Measurements from ENCODE around the gene EGLN3.

The EGLN3 gene

DNA sequence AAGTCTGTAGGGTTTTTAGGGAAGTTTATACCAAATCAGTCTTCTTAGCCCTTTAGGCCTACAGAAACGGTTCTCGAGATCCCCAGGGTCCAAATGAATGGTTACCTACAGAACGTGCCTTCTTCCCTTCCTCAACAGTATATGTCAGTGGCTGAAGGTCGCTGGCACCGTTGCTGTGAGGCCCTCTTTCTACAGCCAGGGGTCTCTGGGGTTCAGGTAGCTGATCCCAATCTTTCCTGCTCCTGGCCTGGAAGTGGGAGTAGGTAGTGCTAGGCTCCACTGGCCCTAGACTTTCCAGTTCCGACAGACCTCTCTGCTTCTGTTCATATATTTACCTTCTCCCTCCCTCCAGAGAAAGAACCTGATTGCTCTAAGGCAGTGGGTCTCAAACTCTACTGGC lies 6.4 kb upstream of the EGLN3 start:
- no peaks in the 10 kb centered on the region for H3K9me3 ChIP-seq (ENCODE audit: low read depth, low read length)
- H3K9ac ChIP-seq (ENCODE audit: insufficient read length), result no peak overlapping the region
- no peak for TF ChIP-seq EZH2 (IDR thresholded peaks at IDR 0.05)
- no peak overlapping the region for H3K27ac ChIP-seq
- no peak overlapping the region for H3K4me3 ChIP-seq
- H3K36me3 ChIP-seq (ENCODE audit: insufficient read depth, low read length), result no peaks in the 10 kb centered on the region
- no peak for DNase-seq (ENCODE audit: low read depth, low spot score)

DNA sequence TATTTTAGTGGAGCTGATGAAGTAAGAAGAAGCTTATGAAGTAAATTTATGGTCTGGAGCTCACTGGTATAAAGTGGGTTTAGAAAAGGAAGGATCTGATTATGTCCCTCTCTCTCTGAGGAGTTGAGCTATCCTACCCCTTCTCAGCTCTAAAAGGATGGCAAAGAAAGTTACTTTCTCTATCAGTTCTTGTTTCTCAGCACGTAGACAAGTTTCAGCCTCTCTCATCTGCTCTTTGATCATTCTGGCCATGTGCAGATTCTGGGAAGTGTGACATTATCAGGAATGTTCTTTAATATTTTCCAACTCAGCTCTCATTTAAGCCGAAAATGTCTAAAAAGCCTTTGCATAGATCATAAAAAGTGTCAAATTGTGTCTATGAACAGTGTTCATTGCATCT lies 5.8 kb upstream of the EGLN3 start:
- H3K9me3 ChIP-seq (ENCODE audit: low read depth, low read length), result no peaks in the 10 kb centered on the region
- no peak overlapping the region for H3K9ac ChIP-seq (ENCODE audit: insufficient read length)
- DNase-seq (ENCODE audit: low read depth, low spot score), result no peak
- H3K27ac ChIP-seq, result no peak overlapping the region
- no peaks in the 10 kb centered on the region for H3K36me3 ChIP-seq (ENCODE audit: insufficient read depth, low read length)
- TF ChIP-seq FOXP2 (optimal IDR thresholded peaks at IDR 0.05; ENCODE audit: control extremely low read depth, extremely low read length, insufficient read depth) (no peak), EZH2 (IDR thresholded peaks at IDR 0.05) (no peak), POLR2AphosphoS5 (IDR thresholded peaks at IDR 0.05; ENCODE audit: borderline replicate concordance, low read depth, low read length) (no peak)
- H3K4me3 ChIP-seq, result no peak overlapping the region

DNA sequence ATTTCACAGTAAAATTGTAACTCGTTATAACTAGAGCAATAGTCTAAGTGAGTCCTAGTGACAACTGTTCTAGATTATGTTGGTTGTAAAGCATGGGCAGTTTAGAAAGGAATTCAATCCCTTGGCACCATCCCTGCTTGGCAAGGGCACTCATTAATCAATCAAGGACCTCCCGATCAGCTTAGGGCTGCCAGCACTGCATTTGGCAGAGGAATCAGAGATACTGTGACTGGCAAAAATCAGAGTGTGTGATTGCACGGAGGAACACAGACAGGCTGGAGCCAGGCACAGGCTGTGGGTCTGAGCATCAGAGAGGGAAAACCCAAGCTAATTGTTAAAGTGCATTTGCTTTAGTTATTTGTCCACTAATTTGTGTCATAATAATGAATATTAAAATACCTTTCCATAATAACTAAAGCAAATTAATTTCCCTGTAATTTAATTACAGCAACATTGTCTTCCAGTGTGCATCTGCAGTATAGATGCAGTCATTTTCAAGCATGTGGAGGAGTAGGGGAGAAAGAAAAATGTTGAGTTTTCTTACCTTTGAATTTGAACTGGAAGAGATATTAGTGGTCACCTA lies 3.2 kb upstream of the EGLN3 start:
- Histone ChIP-seq H3K27ac (no peak overlapping the region), H3K9me3 (ENCODE audit: low read depth, low read length) (no peaks in the 10 kb centered on the region), H3K36me3 (ENCODE audit: insufficient read depth, low read length) (no peaks in the 10 kb centered on the region), H3K9ac (ENCODE audit: insufficient read length) (no peak overlapping the region), H3K4me3 (no peak overlapping the region)
- DNase-seq (ENCODE audit: low read depth, low spot score), result no peak
- TF ChIP-seq EZH2 (IDR thresholded peaks at IDR 0.05), result no peak
- no peak for TF ChIP-seq FOXP2 (optimal IDR thresholded peaks at IDR 0.05; ENCODE audit: control extremely low read depth, extremely low read length, insufficient read depth)
- no peak for TF ChIP-seq POLR2AphosphoS5 (IDR thresholded peaks at IDR 0.05; ENCODE audit: borderline replicate concordance, low read depth, low read length)

DNA sequence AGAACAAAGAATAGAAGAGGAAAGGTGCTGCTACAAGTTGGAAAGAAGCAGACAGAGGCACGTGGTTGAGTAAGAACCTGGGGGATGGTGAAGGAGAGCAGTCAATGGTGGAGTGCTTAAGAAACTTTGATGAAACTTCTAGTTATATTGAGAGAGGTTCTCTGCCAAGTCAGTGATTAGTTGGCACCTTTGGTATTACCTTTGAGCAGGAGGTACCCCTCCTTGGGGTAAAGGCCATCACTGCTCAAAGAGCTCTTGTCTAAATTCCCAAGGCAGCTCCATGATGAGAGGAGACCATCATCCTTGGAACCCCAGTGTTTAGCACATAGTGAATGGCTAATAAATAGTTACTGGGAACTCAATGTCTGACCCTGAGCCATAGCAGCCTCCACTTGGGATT lies 1.7 kb upstream of the EGLN3 start:
- Histone ChIP-seq H3K36me3 (ENCODE audit: insufficient read depth, low read length) (no peaks in the 10 kb centered on the region), H3K27ac (no peak overlapping the region), H3K9me3 (ENCODE audit: low read depth, low read length) (no peaks in the 10 kb centered on the region), H3K4me3 (no peak overlapping the region), H3K9ac (ENCODE audit: insufficient read length) (no peak overlapping the region)
- TF ChIP-seq EZH2 (IDR thresholded peaks at IDR 0.05) (no peak), POLR2AphosphoS5 (IDR thresholded peaks at IDR 0.05; ENCODE audit: borderline replicate concordance, low read depth, low read length) (no peak), FOXP2 (optimal IDR thresholded peaks at IDR 0.05; ENCODE audit: control extremely low read depth, extremely low read length, insufficient read depth) (no peak)
- no peak for DNase-seq (ENCODE audit: low read depth, low spot score)

DNA sequence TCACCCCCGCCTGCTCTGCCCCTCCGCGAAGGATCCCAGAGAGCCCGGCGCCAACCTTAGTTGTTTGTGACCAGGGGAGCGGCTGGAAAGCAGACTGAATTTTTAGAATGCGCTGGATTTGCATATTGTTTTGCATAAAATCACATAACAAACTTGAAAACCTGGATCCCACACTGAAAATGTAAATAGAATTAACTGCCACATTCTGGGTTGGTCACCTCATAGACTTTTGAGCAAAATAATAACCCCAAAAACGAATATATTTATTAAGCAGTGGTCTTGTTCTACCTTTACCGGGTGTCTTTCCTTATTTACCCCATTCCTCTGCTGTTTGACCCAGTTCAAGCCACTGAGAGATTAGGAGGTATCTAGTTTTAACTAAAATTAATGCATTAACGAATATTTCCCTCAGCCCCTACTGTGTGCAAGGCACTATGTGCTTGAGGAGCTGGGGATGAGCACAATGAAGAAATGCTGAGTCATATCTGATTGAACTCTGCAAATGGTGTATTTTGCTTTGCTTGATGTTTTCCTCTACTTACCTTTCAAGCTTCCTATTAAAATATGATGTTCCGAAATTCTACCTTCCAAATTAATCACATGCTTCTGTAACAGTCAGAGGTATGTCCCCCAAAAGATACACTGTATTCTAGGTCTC lies 438 bp upstream of the EGLN3 start:
- H3K9ac ChIP-seq (ENCODE audit: insufficient read length), result no peak overlapping the region

DNA sequence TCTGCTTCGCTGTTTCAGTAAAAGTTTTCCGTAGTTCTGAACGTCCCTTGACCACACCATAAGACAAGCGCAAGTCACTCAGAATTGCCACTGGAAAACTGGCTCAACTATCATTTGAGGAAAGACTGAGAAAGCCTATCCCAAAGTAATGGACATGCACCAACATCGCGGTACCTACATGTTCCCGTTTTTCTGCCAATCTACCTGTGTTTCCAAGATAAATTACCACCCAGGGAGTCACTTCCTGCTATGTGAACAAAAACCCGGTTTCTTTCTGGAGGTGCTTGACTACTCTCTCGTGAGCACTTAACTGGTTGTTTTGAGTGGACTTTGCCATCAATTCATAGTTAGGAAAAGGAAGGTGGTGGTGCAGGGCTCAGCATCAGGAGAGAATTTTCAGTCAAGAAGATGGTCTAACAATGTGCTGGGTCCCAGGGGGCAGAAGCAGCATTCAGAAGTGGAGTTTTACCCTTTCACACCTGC lies 1.4 kb downstream of the EGLN3 start:
- no peak overlapping the region for H3K9ac ChIP-seq (ENCODE audit: insufficient read length)
- H3K36me3 ChIP-seq (ENCODE audit: insufficient read depth, low read length), result no peaks in the 10 kb centered on the region
- no peak overlapping the region for H3K4me3 ChIP-seq
- DNase-seq (ENCODE audit: low read depth, low spot score), result no peak
- no peaks in the 10 kb centered on the region for H3K9me3 ChIP-seq (ENCODE audit: low read depth, low read length)
- TF ChIP-seq POLR2AphosphoS5 (IDR thresholded peaks at IDR 0.05; ENCODE audit: borderline replicate concordance, low read depth, low read length) (no peak), FOXP2 (optimal IDR thresholded peaks at IDR 0.05; ENCODE audit: control extremely low read depth, extremely low read length, insufficient read depth) (no peak), EZH2 (IDR thresholded peaks at IDR 0.05) (no peak)
- H3K27ac ChIP-seq, result no peak overlapping the region

More for the DNA sequence above, 438 bp upstream of the EGLN3 start:
- no peak overlapping the region for H3K27ac ChIP-seq
- H3K9me3 ChIP-seq (ENCODE audit: low read depth, low read length), result no peaks in the 10 kb centered on the region
- DNase-seq (ENCODE audit: low read depth, low spot score), result no peak
- H3K36me3 ChIP-seq (ENCODE audit: insufficient read depth, low read length), result no peaks in the 10 kb centered on the region
- no peak for TF ChIP-seq FOXP2 (optimal IDR thresholded peaks at IDR 0.05; ENCODE audit: control extremely low read depth, extremely low read length, insufficient read depth)
- no peak for TF ChIP-seq EZH2 (IDR thresholded peaks at IDR 0.05)
- TF ChIP-seq POLR2AphosphoS5 (IDR thresholded peaks at IDR 0.05; ENCODE audit: borderline replicate concordance, low read depth, low read length), result no peak
- H3K4me3 ChIP-seq, result peak overlapping the region; percentile 81

DNA sequence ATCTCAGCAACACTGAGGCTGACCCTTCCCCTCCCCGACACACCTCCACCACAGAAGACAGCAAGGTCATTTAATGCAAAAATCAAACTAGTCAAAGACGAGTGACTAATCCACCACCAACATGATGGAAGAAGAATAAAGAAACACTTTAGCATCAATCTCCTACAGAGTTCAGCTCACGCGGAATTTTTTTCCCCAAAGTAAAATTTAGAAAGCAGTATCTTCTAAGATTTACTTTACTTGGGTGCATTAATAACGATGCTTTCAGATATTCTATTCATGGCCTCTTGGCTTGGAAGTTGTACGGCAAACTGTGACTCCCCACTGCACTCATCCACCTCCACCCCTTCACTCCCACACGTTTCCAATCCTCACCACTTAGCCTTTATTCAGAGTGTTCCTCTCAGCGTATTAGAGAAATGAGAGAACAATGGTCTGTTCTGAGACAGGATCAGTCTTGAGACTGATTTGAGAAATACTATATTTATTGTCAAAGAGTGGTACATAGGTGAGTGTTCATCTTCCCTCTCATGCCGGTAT lies 1.9 kb downstream of the EGLN3 start:
- H3K36me3 ChIP-seq (ENCODE audit: insufficient read depth, low read length), result no peaks in the 10 kb centered on the region
- no peak overlapping the region for H3K4me3 ChIP-seq
- H3K9ac ChIP-seq (ENCODE audit: insufficient read length), result no peak overlapping the region
- no peak overlapping the region for H3K27ac ChIP-seq
- DNase-seq (ENCODE audit: low read depth, low spot score), result no peak
- TF ChIP-seq FOXP2 (optimal IDR thresholded peaks at IDR 0.05; ENCODE audit: control extremely low read depth, extremely low read length, insufficient read depth) (no peak), POLR2AphosphoS5 (IDR thresholded peaks at IDR 0.05; ENCODE audit: borderline replicate concordance, low read depth, low read length) (no peak), EZH2 (IDR thresholded peaks at IDR 0.05) (no peak)
- no peaks in the 10 kb centered on the region for H3K9me3 ChIP-seq (ENCODE audit: low read depth, low read length)

DNA sequence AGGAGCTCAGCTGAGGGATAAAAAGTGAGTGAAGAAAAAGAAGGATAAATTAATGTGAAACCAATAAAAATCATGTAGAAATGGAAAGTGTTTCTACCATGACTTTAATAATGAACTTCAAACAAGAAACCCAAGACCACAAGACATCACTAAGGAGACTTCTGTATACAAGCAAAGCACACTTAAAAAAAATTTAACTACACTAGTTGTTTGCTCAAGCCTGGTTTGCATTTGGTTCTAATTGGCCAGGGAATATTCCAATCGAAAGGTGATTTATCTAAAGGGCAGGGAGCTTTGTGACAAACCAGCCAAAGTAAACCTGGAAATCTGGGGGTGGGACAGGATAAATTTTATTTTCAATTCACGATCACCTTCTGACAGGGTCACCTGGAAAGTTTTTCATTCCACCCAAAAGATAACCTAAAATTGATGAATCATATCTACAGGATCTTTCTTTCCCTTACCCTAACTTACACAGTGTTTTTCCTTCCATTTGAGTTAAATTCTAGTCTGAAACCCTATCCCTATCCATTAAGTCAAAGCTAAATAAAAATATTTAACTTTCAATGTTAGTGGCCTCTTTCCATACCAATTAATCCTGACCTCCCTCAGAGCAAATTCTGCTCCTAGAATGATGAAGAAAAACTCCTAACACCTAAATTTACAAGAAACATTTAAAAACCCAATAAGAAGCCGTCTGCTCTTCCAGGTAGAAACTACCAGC lies 2.6 kb downstream of the EGLN3 start:
- TF ChIP-seq FOXP2 (optimal IDR thresholded peaks at IDR 0.05; ENCODE audit: control extremely low read depth, extremely low read length, insufficient read depth) (no peak), EZH2 (IDR thresholded peaks at IDR 0.05) (no peak), POLR2AphosphoS5 (IDR thresholded peaks at IDR 0.05; ENCODE audit: borderline replicate concordance, low read depth, low read length) (no peak)
- Histone ChIP-seq H3K9me3 (ENCODE audit: low read depth, low read length) (no peaks in the 10 kb centered on the region), H3K4me3 (no peak overlapping the region), H3K36me3 (ENCODE audit: insufficient read depth, low read length) (no peaks in the 10 kb centered on the region), H3K27ac (no peak overlapping the region), H3K9ac (ENCODE audit: insufficient read length) (no peak overlapping the region)
- DNase-seq (ENCODE audit: low read depth, low spot score), result no peak

All from SK-N-MC (cell line).